ENCODE results near the gene PERP. TPM values are rescaled to one million over a fixed set of nuclear protein-coding genes. Genes with fewer than 3 reads are reported as not detected.

Gene PERP
- total RNA-seq, 4 donors from 2014 or later: 7.6 to 75.4 (median 23.1) TPM

DNA sequence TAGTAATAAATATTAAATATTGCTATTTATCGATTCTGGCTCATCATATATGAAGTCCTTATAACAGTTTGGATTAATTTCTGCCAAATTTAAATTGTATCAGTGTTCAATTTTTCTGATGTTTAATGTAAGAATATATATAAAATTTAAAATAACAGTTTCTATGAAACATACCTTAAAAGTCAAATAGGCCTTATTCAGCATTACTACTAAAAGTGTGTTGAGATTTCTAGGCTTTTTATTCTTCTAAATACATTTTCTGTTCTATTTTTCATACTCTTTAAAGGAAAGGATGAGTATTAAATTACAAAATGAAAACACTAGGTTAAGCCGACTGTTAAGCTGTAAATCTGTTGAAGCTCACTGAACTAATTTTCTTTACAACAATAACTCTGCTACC is 13.6 kb downstream of the PERP start:
- TF ChIP-seq, protein P1, sequence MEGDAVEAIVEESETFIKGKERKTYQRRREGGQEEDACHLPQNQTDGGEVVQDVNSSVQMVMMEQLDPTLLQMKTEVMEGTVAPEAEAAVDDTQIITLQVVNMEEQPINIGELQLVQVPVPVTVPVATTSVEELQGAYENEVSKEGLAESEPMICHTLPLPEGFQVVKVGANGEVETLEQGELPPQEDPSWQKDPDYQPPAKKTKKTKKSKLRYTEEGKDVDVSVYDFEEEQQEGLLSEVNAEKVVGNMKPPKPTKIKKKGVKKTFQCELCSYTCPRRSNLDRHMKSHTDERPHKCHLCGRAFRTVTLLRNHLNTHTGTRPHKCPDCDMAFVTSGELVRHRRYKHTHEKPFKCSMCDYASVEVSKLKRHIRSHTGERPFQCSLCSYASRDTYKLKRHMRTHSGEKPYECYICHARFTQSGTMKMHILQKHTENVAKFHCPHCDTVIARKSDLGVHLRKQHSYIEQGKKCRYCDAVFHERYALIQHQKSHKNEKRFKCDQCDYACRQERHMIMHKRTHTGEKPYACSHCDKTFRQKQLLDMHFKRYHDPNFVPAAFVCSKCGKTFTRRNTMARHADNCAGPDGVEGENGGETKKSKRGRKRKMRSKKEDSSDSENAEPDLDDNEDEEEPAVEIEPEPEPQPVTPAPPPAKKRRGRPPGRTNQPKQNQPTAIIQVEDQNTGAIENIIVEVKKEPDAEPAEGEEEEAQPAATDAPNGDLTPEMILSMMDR (IDR thresholded peaks at IDR 0.05): no peak
- ATAC-seq (ENCODE audit: low FRiP score): no peak
- no peak for DNase-seq (ENCODE audit: low spot score)

DNA sequence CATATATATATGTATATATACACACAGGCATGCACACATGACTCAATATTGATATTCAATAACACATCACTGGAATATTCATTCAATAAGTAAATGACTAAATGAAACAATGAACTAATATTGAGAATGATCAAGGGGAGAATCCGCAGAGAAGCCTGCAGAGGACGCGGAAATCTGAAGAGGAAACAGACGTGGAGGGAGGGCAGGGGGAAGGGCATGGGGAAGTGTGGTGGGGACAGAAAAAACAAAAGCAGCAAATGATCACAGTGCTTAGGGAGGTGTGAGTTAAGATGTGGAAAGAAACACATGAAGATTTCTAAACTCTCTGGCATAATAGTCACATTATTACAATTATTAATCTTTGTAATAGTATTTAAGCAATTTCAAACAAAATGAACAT is 14.5 kb downstream of the PERP start:
- ATAC-seq (ENCODE audit: low FRiP score): no peak
- TF ChIP-seq, protein P1 (IDR thresholded peaks at IDR 0.05): no peak
- no peak for DNase-seq (ENCODE audit: low spot score)

GRCh38 chr6:138089325-138089724 is 17.9 kb downstream of the PERP start:
- TF ChIP-seq, protein P1 (IDR thresholded peaks at IDR 0.05): no peak
- DNase-seq (ENCODE audit: low spot score) (no peak), ATAC-seq (ENCODE audit: low FRiP score) (no peak)

DNA sequence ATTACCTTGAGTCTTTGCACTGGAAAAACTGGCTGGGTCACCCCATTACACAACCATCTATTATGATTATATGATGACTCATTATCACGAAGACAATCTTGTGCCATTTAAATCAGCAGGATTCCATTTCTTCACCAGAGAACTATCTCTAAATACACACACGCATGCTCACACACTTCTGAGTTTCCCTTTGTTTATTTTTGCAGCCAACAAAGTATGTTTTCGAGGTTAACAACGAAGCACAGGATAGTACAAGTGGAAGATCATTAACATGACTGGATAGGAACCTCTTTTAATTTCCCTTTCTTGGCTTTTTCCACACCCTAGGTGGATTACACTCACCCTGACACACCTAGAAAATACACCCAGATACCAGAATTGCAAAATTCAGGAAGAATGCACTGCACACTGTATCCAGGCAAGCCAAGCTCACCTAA is 18.9 kb downstream of the PERP start:
- no peak for DNase-seq (ENCODE audit: low spot score)
- peak; percentile 88 for ATAC-seq (ENCODE audit: low FRiP score)
- TF ChIP-seq, protein P1 (IDR thresholded peaks at IDR 0.05): no peak

DNA sequence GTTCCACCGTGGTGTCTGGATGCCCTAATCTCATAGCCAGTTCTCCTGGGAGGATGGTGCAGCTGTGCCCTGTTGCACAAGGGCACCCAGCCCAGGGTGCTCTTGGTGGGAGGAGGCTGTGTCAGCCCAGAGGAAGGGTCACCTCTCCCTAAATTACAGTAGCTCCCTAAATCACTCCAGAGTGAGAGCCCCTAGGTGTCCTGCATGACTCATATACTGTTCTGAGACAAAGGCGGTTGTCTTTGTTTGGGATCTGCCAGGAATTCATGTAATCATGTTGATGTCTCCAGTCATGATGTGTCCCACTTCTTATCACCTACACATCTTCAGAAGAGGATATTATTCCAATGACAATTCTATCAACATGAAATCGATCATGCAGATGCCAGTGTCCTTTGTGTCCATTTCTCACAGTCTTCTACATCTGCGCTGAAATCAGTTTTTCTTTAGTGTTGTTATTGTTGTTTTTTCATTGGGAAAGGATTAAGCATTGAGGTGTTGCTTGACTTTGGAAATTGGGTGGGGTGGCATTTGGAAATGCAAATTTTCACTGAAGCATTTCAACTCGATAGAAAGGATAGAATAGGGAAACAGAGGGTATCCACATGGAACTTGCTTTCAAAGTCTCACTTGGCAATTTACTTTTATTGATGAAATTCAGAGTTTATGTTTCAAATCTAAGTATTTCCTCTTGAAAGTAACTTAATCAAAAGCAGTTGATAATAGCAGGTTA is 19.5 kb downstream of the PERP start:
- TF ChIP-seq, protein P1 (IDR thresholded peaks at IDR 0.05): no peak
- DNase-seq (ENCODE audit: low spot score): no peak
- ATAC-seq (ENCODE audit: low FRiP score): no peak

GRCh38 chr6:138086573-138087196 is 20.5 kb downstream of the PERP start:
- no peak for ATAC-seq (ENCODE audit: low FRiP score)
- no peak for DNase-seq (ENCODE audit: low spot score)
- TF ChIP-seq, protein P1 (IDR thresholded peaks at IDR 0.05): no peak

GRCh38 chr6:138085839-138086222 is 21.4 kb downstream of the PERP start:
- TF ChIP-seq, protein P1 (IDR thresholded peaks at IDR 0.05): no peak
- DNase-seq (ENCODE audit: low spot score) (no peak), ATAC-seq (ENCODE audit: low FRiP score) (no peak)

All from omental fat pad (tissue), 4 donors.